ENCODE results near the gene GSN.
"Not testable (repeated sequence)": the region's sequence is repeated elsewhere in the genome, so short reads cannot be mapped to it uniquely, and the experiment has no call there.

Gene GSN

GRCh38 chr9:121289772-121290370 is 21.9 kb downstream of the GSN start:
- DNase-seq: no peak

GRCh38 chr9:121291536-121291935 is 23.6 kb downstream of the GSN start:
- not testable (repeated sequence) for DNase-seq

- no peak for DNase-seq
Measured at GRCh38 chr9:121292051-121292450, 24.1 kb downstream of the GSN start.

- no peak for DNase-seq
Measured at GRCh38 chr9:121292801-121293241, 24.9 kb downstream of the GSN start.

GRCh38 chr9:121294151-121294743 is 26.3 kb downstream of the GSN start:
- DNase-seq: no peak

GRCh38 chr9:121294866-121295661 is 27.1 kb downstream of the GSN start:
- DNase-seq: no peak

- no peak for DNase-seq
Measured at GRCh38 chr9:121295662-121296191, 27.8 kb downstream of the GSN start.

GRCh38 chr9:121296213-121297127 is 28.5 kb downstream of the GSN start:
- no peak for DNase-seq

GRCh38 chr9:121297389-121297788 is 29.4 kb downstream of the GSN start:
- DNase-seq: no peak

- no peak for DNase-seq
Measured at GRCh38 chr9:121298016-121298538, 30.1 kb downstream of the GSN start.

GRCh38 chr9:121298689-121299466 is 30.9 kb downstream of the GSN start:
- no peak for DNase-seq

GRCh38 chr9:121299467-121300282 is 31.7 kb downstream of the GSN start:
- DNase-seq: peak; percentile 6

GRCh38 chr9:121300283-121301119 is 32.5 kb downstream of the GSN start:
- no peak for DNase-seq

GRCh38 chr9:121301881-121302286 is 33.9 kb downstream of the GSN start:
- DNase-seq: no peak

- DNase-seq: no peak
Measured at GRCh38 chr9:121302341-121302740, 34.4 kb downstream of the GSN start.

- no peak for DNase-seq
Measured at GRCh38 chr9:121302786-121303185, 34.8 kb downstream of the GSN start.

- DNase-seq: no peak
Measured at GRCh38 chr9:121303456-121304451, 35.8 kb downstream of the GSN start.

GRCh38 chr9:121304707-121305106 is 36.7 kb downstream of the GSN start:
- DNase-seq: no peak
